HCT116 (cell line): Measurements from ENCODE around the gene PNPLA6. TPM values are rescaled to one million over a fixed set of nuclear protein-coding genes. Genes with fewer than 3 reads are reported as not detected.
A peak's percentile ranks its signal among the peaks of the same experiment; 100 is the strongest.

Source experiments
- ATAC-seq: fragments of 200-7000 bp; cut with Tn5 transposase; 2 replicates; pipeline ENCODE4 v1.9.1; 2020; ENCODE audit warnings: mild to moderate bottlenecking, moderate library complexity
- BruUV-seq: library from RNA; stranded (reverse); fragments of 400-500 nt; replicated peaks from 2 replicates; lab custom pipeline; 2021; lab: Mats Ljungman, UMichigan
- CTCF ChIA-PET: fragments of 300-600 bp; sonication (Branson Sonifier 250); formaldehyde crosslinking; loops from one replicate; lab custom pipeline; 2021; ENCODE audit warnings: antibody characterized with exemption; lab: Charles Lee
- POLR2A ChIA-PET: fragments of 300-600, 350-600 bp; sonication (Branson Sonifier 250); formaldehyde crosslinking; loops from one replicate; lab custom pipeline; 2021; ENCODE audit warnings: antibody characterized with exemption; lab: Charles Lee
- RAD21 ChIA-PET, 2 experiments: fragments of 300-600 bp; sonication (Branson Sonifier 250); formaldehyde crosslinking; loops; one replicate each; lab custom pipeline; 2023; ENCODE audit warnings: low total read pairs in 2 of 2; ENCODE audit not compliant: uncharacterized antibody in 2 of 2, unreplicated experiment in 2 of 2, low non-redundant PET in 1 of 2; lab: Charles Lee
- DNase-seq: peaks from one replicate; pipeline ENCODE4 v3.0.0-alpha.2; 2010; ENCODE audit warnings: low read depth, low spot score
- H2AFZ ChIP-seq: fragments of 200-600 bp; shearing (Covaris generic), sonication (generic); 2 replicates; pipeline ENCODE4 v1.6.1; 2017; ENCODE audit warnings: low read depth, mixed run types, mixed read lengths, antibody characterized with exemption, low read length; ENCODE audit not compliant: poor library complexity, severe bottlenecking
- H3K27ac ChIP-seq: 2 replicates; pipeline ENCODE4 v1.5.1; 2012; ENCODE audit warnings: low read depth, low read length
- H3K27me3 ChIP-seq: fragments of 200-600 bp; sonication (generic); 2 replicates; pipeline ENCODE4 v1.6.1; 2016; ENCODE audit warnings: mixed run types, low read length, mixed read lengths; ENCODE audit not compliant: insufficient read depth
- H3K36me3 ChIP-seq, 2 experiments: fragments of 200-500 bp in 1 of 2; fragments of 200-600 bp in 1 of 2; sonication (Bioruptor generic) in 1 of 2; sonication (generic) in 1 of 2; 2 replicates each; pipeline versions ENCODE4 v1.5.1 to v1.6.1; 2014 to 2016; ENCODE audit warnings: low read length in 2 of 2, inconsistent platforms in 1 of 2, mixed read lengths in 1 of 2, mixed run types in 1 of 2; ENCODE audit not compliant: insufficient read depth in 2 of 2, control insufficient read depth in 1 of 2
- H3K4me1 ChIP-seq, 2 experiments: fragments of 200-600 bp in 1 of 2; sonication (generic) in 1 of 2; 2 replicates each; pipeline versions ENCODE4 v1.5.1 to v1.6.1; 2012 to 2017; ENCODE audit warnings: low read length in 2 of 2, inconsistent platforms in 1 of 2, mild to moderate bottlenecking in 1 of 2, mixed read lengths in 1 of 2, mixed run types in 1 of 2, moderate library complexity in 1 of 2; ENCODE audit not compliant: insufficient read depth in 2 of 2, control insufficient read depth in 1 of 2
- H3K4me2 ChIP-seq: fragments of 200-600 bp; sonication (generic); 2 replicates; pipeline ENCODE4 v1.6.1; 2017; ENCODE audit warnings: mixed run types, low read length, mixed read lengths
- H3K4me3 ChIP-seq, 2 experiments: fragments of 200-600 bp in 1 of 2; sonication (generic) in 1 of 2; replicated peaks in 1 of 2; 2 replicates each; pipeline ENCODE4 v1.5.1; 2011 to 2016; ENCODE audit warnings: low read length in 2 of 2, control low read depth in 1 of 2, low read depth in 1 of 2, mild to moderate bottlenecking in 1 of 2, mixed read lengths in 1 of 2, mixed run types in 1 of 2
- H3K79me2 ChIP-seq: fragments of 200-600 bp; sonication (generic); 2 replicates; pipeline ENCODE4 v1.6.1; 2017; ENCODE audit warnings: mild to moderate bottlenecking, mixed run types, low read length, moderate library complexity, mixed read lengths; ENCODE audit not compliant: insufficient read depth
- H3K9ac ChIP-seq: fragments of 200-600 bp; sonication (generic); 2 replicates; pipeline ENCODE4 v1.6.1; 2016; ENCODE audit warnings: low read length, mixed read lengths
- H3K9me2 ChIP-seq: fragments of 200-600 bp; sonication (generic), shearing (Covaris generic); 2 replicates; pipeline ENCODE4 v1.6.1; 2017; ENCODE audit warnings: mixed run types, mild to moderate bottlenecking, moderate library complexity; ENCODE audit not compliant: insufficient read depth
- H3K9me3 ChIP-seq, 2 experiments: fragments of 200-500 bp in 1 of 2; fragments of 200-600 bp in 1 of 2; sonication (Bioruptor generic) in 1 of 2; sonication (generic) in 1 of 2; 2 replicates each; pipeline ENCODE4 v1.6.1; 2014 to 2017; ENCODE audit warnings: low read length in 2 of 2, mixed read lengths in 2 of 2, inconsistent platforms in 1 of 2, low read depth in 1 of 2, mild to moderate bottlenecking in 1 of 2, mixed run types in 1 of 2, moderate library complexity in 1 of 2; ENCODE audit not compliant: control insufficient read depth in 1 of 2, insufficient read depth in 1 of 2
- H4K20me1 ChIP-seq: fragments of 200-600 bp; sonication (generic), shearing (Covaris generic); 2 replicates; pipeline ENCODE4 v1.6.1; 2017; ENCODE audit warnings: mixed run types, mild to moderate bottlenecking, moderate library complexity; ENCODE audit not compliant: insufficient read depth
- ATF3 ChIP-seq: IDR thresholded peaks from 2 replicates; pipeline ENCODE4 v1.6.1; 2012
- CTCF ChIP-seq, 3 experiments: fragments of 200-600 bp in 1 of 3; sonication (generic) in 1 of 3; IDR thresholded peaks in 2 of 3; conservative IDR thresholded peaks in 1 of 3; 2 replicates each; pipeline ENCODE4 v1.5.1; 2012 to 2017; ENCODE audit warnings: low read depth in 2 of 3, low read length in 2 of 3, antibody characterized with exemption in 1 of 3, borderline replicate concordance in 1 of 3, control low read depth in 1 of 3, mild to moderate bottlenecking in 1 of 3, mixed read lengths in 1 of 3, mixed run types in 1 of 3, moderate library complexity in 1 of 3; ENCODE audit not compliant: insufficient read depth in 1 of 3
- EZH2phosphoT487 ChIP-seq: fragments of 200-600 bp; IDR thresholded peaks from 2 replicates; pipeline ENCODE4 v1.6.1; 2018; ENCODE audit warnings: antibody characterized with exemption, borderline replicate concordance
- JUND ChIP-seq: IDR thresholded peaks from 2 replicates; pipeline ENCODE4 v1.6.1; 2012
- SRF ChIP-seq: IDR thresholded peaks from 2 replicates; pipeline ENCODE4 v1.6.1; 2012; ENCODE audit warnings: low read depth
- intact Hi-C: fragments of 100-400 bp; cut with micrococcal nuclease; formaldehyde crosslinking; loops from 2 replicates; pipeline ENCODE4 v1.10.0; 2022
- total RNA-seq: library from RNA; stranded (reverse); gene quantifications from one replicate; pipeline ENCODE4 v1.2.1, GENCODE V29; 2021; ENCODE audit not compliant: unreplicated experiment
- TF ChIP-seq, protein P1 (sequence below): IDR thresholded peaks from 2 replicates; pipeline ENCODE4 v1.6.1; 2012; ENCODE audit warnings: low read depth
- TF ChIP-seq, protein P2 (sequence below): IDR thresholded peaks from 2 replicates; pipeline ENCODE4 v1.6.1; 2011; ENCODE audit warnings: mild to moderate bottlenecking, low read length, moderate library complexity; ENCODE audit not compliant: insufficient replicate concordance; ENCODE audit errors: extremely low read depth

Gene PNPLA6
- total RNA-seq, 1 experiment from 2014 or later, result 159 TPM

GRCh38 chr19:7554990-7555864, 19.7 kb downstream of the PNPLA6 start:
- intact Hi-C loops, result no loop called here
- ATAC-seq (peak; percentile 52), DNase-seq (no peak)
- CTCF ChIA-PET, result interaction anchor here (1.0 kb wide), 1 partner anchor 13 kb away, joined by 4 read pairs; no protein-coding TSS in a partner anchor
- Histone ChIP-seq H4K20me1 (no peaks in the 10 kb centered on the region), H3K4me2 (no peak overlapping the region), H3K27me3 (no peaks in the 10 kb centered on the region), H2AFZ (no peak overlapping the region), H3K79me2 (no peaks in the 10 kb centered on the region), H3K27ac (no peak overlapping the region), H3K9me2 (no peaks in the 10 kb centered on the region), H3K9me3 (no peaks in the 10 kb centered on the region), H3K9ac (no peak overlapping the region), H3K36me3 (peaks cover 6 to 8% of the 10 kb centered on the region in 2 experiments; a peak in 3 of 4 replicates), H3K4me1 (peaks cover 0 to 6% of the 10 kb centered on the region in 2 experiments; a peak in 3 of 4 replicates), H3K4me3 (no peak overlapping the region)
- no TSS peak for BruUV-seq
- TF ChIP-seq CTCF (IDR thresholded peaks at IDR 0.05 in 2 of 3, conservative IDR thresholded peaks at IDR 0.05 in 1 of 3; ENCODE audit: borderline replicate concordance in 1 of 3, insufficient read depth in 1 of 3, low read depth in 2 of 3, low read length in 2 of 3) (no peak), ATF3 (no peak), SRF (no peak)
- RAD21 ChIA-PET, result no interaction called here
- POLR2A ChIA-PET, result interaction anchor here (1.0 kb wide), 1 partner anchor 17 kb away, joined by 4 read pairs; no protein-coding TSS in a partner anchor

- H3K9me2 ChIP-seq, result no peaks in the 10 kb centered on the region
- H3K4me2 ChIP-seq, result no peak overlapping the region
- no peaks in the 10 kb centered on the region for H3K9me3 ChIP-seq
- no peaks in the 10 kb centered on the region for H3K27me3 ChIP-seq
- intact Hi-C loops, result no loop called here
- no peaks in the 10 kb centered on the region for H3K79me2 ChIP-seq
- no peak for ATAC-seq
- RAD21 ChIA-PET, result no interaction called here
- peaks cover 6 to 8% of the 10 kb centered on the region in 2 experiments; a peak in 3 of 4 replicates for H3K36me3 ChIP-seq
- no peak overlapping the region for H3K9ac ChIP-seq
- no TSS peak for BruUV-seq
- POLR2A ChIA-PET, result no interaction called here
- H3K27ac ChIP-seq, result no peak overlapping the region
- CTCF ChIA-PET, result no interaction called here
- H3K4me3 ChIP-seq, result no peak overlapping the region
- no peak overlapping the region for H2AFZ ChIP-seq
- H3K4me1 ChIP-seq, result no peaks in the 10 kb centered on the region
- H4K20me1 ChIP-seq, result no peaks in the 10 kb centered on the region
- no peak for DNase-seq
- TF ChIP-seq, protein P1, sequence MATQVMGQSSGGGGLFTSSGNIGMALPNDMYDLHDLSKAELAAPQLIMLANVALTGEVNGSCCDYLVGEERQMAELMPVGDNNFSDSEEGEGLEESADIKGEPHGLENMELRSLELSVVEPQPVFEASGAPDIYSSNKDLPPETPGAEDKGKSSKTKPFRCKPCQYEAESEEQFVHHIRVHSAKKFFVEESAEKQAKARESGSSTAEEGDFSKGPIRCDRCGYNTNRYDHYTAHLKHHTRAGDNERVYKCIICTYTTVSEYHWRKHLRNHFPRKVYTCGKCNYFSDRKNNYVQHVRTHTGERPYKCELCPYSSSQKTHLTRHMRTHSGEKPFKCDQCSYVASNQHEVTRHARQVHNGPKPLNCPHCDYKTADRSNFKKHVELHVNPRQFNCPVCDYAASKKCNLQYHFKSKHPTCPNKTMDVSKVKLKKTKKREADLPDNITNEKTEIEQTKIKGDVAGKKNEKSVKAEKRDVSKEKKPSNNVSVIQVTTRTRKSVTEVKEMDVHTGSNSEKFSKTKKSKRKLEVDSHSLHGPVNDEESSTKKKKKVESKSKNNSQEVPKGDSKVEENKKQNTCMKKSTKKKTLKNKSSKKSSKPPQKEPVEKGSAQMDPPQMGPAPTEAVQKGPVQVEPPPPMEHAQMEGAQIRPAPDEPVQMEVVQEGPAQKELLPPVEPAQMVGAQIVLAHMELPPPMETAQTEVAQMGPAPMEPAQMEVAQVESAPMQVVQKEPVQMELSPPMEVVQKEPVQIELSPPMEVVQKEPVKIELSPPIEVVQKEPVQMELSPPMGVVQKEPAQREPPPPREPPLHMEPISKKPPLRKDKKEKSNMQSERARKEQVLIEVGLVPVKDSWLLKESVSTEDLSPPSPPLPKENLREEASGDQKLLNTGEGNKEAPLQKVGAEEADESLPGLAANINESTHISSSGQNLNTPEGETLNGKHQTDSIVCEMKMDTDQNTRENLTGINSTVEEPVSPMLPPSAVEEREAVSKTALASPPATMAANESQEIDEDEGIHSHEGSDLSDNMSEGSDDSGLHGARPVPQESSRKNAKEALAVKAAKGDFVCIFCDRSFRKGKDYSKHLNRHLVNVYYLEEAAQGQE, result no peak
- TF ChIP-seq ATF3 (no peak), JUND (no peak), EZH2phosphoT487 (no peak)
- TF ChIP-seq, protein P2, sequence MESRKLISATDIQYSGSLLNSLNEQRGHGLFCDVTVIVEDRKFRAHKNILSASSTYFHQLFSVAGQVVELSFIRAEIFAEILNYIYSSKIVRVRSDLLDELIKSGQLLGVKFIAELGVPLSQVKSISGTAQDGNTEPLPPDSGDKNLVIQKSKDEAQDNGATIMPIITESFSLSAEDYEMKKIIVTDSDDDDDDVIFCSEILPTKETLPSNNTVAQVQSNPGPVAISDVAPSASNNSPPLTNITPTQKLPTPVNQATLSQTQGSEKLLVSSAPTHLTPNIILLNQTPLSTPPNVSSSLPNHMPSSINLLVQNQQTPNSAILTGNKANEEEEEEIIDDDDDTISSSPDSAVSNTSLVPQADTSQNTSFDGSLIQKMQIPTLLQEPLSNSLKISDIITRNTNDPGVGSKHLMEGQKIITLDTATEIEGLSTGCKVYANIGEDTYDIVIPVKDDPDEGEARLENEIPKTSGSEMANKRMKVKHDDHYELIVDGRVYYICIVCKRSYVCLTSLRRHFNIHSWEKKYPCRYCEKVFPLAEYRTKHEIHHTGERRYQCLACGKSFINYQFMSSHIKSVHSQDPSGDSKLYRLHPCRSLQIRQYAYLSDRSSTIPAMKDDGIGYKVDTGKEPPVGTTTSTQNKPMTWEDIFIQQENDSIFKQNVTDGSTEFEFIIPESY, result no peak
These were observed 21.3 kb downstream of the PNPLA6 start for GRCh38 chr19:7556696-7557315.
